GM18526 (cell line): Measurements from ENCODE around the gene PTP4A1.

ENCODE experiments used
- POLR2A ChIP-seq: IDR thresholded peaks from 3 replicates; pipeline ENCODE4 v1.6.1; 2011; ENCODE audit not compliant: insufficient read length; ENCODE audit errors: extremely low read depth

The PTP4A1 gene

GRCh38 chr6:63598049-63599036 is 26.1 kb downstream of the PTP4A1 start:
- no peak for TF ChIP-seq POLR2A

- TF ChIP-seq POLR2A: no peak
Measured at GRCh38 chr6:63599243-63599642, 27.0 kb downstream of the PTP4A1 start.

- TF ChIP-seq POLR2A: no peak
Measured at GRCh38 chr6:63600136-63600535, 27.9 kb downstream of the PTP4A1 start.

- TF ChIP-seq POLR2A: no peak
Measured at GRCh38 chr6:63609231-63609630, 37.0 kb downstream of the PTP4A1 start.

GRCh38 chr6:63610944-63611343 is 38.7 kb downstream of the PTP4A1 start:
- TF ChIP-seq POLR2A: no peak

- no peak for TF ChIP-seq POLR2A
Measured at GRCh38 chr6:63611560-63611959, 39.3 kb downstream of the PTP4A1 start.

GRCh38 chr6:63615590-63615989 is 43.3 kb downstream of the PTP4A1 start:
- TF ChIP-seq POLR2A: no peak
